CD4-positive, alpha-beta T cell treated with Interleukin-17A for 1 hour (primary cell): Measurements from ENCODE around the gene GCFC2.

Source experiments
- DNase-seq: peaks from one replicate; pipeline ENCODE4 v3.0.0-alpha.2; 2020

Gene GCFC2

GRCh38 chr2:75621228-75621627 is 89.5 kb downstream of the GCFC2 start:
- DNase-seq: no peak

- DNase-seq: no peak
These were observed 90.6 kb downstream of the GCFC2 start for GRCh38 chr2:75619956-75620740.

DNA sequence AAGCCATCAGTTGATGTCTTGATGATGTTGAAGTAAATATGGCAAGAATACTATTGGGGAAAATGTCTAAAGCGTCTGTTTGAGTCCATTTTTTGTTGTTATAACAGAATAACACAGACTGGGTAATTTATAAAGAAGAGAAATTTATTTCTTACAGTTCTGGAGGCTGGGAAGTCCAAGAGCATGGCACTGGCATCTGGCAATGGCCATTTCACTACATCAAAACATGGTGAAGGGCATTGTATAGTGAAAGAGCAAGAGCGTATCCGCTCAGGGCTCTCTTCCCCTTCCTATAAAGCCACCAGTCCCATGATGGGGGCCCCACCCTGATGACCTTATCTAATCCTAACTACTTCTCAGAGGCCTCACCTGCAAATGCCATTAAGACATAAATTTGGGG is 93.8 kb downstream of the GCFC2 start:
- DNase-seq: no peak

DNA sequence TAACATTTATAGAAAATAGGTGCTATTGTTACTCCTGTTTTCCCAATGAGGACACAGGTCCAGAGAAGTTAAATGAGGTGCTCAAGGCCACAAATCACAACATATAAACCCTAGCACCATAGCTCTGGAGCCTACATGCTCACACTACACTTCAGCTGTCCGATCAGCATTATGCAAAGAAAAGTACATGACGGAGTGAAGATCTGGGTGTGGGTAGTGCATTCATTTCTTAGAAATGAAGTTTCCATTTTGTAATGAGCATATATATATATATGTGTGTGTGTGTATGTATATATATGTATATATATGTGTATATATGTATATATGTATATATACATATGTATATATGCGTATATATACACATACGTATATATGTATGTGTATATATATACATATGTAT is 94.3 kb downstream of the GCFC2 start:
- no peak for DNase-seq

DNA sequence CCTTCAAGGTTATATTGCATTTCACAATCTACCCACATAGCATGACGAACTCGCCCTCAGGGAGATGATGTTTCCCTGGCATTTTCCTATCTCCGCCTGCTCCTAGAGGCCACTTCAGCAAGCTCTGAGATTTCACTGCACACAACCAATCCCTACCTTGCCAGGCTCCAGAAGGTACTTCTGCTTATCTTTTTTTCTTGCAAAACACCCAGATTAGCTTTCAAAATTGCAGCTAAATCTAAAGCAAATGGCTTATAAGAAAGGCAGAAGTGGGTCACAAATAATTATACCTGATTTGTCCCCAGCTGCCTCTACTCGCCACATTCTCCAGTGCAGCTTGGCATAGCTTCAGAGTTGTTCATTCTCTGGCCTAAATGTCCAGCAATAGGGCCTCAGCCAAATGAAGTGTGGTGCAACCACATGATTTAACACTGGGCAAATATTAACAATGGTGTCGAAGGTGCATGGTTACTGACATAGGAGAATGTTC is 96.5 kb downstream of the GCFC2 start:
- DNase-seq: no peak

- no peak for DNase-seq
These were observed 97.9 kb downstream of the GCFC2 start for GRCh38 chr2:75612862-75613243.
